GM10847 (cell line): Measurements from ENCODE around the gene MYO5B.

Experiments
- POLR2A ChIP-seq: IDR thresholded peaks from 2 replicates; pipeline ENCODE4 v1.6.1; 2011; ENCODE audit not compliant: insufficient read length; ENCODE audit errors: extremely low read depth

Gene MYO5B

DNA sequence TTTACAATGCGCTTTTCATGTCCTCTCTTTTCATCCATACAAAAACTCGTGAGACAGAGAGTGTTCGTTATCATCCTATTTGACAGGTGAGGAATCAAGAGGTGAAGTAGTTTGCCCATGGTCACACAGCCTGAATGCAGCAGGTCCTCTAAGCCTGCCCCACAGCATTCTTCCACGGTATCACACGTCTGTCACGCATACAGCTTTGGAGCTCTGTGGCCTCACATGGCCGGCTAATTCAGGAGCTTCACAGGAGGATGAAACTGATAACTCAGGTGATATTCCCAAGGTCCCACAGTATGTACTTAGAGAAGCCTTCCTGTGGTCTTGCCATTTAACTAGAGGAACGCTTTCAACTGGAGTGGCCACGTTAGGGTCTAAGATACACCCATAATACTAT lies 59.0 kb downstream of the MYO5B start:
- no peak for TF ChIP-seq POLR2A

DNA sequence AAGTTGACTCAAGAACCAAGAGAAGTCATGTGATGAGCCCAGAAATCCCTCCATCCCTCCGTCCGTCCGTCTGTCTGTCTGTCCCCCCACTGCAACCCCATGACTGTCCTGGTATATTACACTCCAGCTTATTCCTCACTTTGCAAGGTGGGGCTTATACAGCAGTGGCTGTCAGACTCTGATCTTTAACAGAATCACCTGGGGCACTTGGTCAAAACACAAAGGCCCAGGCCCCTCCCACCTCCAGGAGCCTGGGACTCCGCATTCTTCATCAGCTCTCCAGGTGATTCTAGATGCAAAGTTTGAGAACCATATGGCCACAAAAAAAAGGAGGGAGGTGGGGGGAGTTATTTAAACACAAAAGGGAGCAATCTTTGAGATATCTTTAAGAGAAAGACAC lies 61.4 kb downstream of the MYO5B start:
- TF ChIP-seq POLR2A, result no peak

DNA sequence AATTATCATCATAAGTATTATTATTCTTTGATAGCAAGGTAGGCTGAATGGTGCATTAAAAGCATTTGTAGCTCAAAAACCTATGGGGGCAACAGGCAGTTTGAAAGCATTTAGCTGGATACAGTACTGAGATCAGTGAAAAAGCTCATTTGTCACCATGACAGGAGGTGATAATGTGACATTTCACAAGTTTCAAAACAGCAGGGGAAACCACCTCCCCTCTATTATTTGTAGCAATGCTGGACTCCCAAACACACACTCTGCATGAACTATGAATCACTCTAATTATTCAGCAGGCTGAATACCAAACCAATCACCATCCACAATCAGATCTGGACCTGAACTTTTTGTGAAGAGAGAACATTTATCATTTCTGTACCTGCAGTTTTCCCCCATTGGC lies 63.4 kb downstream of the MYO5B start:
- no peak for TF ChIP-seq POLR2A

DNA sequence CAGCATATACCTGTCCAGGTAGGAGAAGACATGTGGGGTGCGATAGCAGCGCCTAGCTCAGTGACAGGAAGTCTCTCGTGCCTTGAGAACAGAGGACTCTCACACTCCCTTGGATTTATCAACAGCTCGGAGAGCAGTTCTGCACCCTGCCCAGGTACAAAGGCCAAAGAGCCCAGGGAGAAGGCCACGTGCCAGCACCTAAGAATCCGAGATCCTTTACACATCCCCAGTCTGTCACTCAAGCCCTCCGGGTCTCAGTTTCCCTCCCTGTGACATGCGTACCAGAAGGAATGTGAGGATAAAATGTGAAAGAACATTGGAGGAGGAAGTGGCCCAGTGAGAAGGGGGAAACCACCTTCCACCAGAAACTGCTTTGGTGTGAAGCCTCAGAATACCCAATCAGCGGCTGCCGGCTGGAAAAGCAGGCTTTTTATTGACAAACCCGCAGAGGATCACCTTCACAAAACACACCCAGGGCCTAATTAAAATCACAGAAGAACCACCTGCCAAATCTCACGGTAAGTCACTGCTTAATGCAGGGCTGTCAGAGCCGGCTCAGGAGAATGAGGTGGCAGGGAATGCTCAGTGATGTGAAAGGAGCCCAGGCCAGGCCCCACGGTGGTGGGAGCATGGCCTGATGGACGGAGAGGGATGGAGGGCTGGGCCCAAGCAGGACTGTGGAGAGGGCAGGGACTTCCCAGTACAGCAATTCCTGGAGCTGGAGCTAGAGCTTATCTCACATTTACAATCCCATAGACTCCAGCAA lies 66.3 kb downstream of the MYO5B start:
- no peak for TF ChIP-seq POLR2A

DNA sequence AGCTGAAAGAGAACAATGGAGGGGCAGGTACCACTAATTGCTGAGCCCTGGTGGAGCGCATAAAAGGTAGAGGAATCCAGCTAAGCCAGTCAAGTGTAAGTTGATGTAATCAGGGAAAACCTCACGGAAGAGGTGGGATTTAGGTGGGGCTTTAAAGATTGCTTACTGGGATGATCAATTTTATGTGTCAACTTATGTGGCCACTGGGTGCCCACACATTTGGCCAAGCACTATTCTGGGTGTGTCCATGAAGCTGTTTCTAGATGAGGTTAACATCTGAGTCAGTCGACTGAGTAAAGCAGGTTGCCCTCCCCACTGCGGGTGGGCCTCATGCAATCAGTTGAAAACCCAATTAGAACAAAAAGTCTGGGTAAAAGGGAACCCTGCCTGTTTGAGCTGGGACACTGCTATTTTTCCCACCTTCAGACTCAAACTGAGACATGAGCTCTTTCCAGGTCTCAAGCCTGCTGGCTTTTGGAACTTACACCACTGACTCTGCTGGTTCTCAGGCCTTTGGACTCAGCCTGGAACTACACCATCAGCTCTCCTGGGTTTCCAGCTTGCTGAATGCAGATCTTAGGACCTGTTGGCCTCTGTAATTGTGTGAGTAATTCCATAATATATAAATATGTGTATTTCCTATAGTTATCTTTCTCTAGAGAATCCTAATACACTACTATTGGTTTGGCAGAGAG lies 67.3 kb downstream of the MYO5B start:
- TF ChIP-seq POLR2A, result no peak

DNA sequence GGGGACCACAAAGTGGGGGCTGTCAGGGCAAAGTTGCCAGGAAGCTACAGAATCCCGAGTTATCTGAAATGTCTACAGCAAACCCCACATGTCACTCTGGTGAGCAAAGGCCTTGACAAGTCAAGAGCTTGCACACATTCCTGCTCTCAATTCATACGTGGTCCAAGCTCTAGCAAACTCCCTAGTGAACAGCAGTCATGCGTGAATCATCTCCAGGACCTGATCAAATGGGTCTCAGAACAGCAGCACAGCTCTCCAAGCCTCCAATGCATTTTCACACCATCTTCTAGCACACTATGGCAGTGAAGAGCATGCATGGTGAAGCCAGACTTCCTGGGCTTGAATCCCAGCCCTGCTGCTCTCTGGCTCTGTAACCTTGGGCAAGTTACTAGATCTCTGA lies 68.5 kb downstream of the MYO5B start:
- no peak for TF ChIP-seq POLR2A

DNA sequence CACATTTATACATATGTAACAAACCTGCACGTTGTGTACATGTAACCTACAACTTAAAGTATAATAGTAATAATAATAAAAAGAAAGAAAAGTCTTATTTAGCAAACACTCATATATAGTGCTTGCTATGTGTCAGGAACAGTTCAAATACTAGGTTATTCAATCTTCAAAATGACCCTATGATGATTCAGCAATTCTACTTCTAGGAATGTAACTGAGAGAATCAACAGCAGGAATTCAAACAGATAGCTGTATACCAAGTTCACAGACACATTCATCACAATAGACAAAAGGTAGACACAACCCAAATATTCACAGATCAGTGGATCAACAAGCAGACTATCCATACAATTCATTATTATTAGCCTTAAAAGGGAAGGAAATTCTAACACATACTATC lies 69.5 kb downstream of the MYO5B start:
- TF ChIP-seq POLR2A, result no peak

DNA sequence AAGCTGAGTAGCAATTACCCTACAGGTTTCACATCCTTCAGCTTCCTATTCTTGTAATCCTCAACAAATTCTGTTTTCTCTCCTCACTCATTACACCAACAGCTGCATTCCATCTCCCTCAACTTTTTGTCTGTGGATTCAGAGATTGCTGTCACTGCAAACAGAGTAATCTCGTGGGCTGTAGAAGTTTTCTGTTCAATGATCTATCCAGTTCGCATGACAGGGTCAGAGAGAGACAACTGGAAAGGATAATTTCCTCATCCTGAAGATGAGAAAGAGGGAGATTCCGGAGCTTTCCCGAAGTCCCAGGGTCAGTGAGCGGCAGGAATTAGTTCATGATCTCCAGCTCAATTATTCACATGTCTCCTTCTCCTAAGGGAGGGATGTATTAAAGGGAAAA lies 75.7 kb downstream of the MYO5B start:
- TF ChIP-seq POLR2A, result no peak

DNA sequence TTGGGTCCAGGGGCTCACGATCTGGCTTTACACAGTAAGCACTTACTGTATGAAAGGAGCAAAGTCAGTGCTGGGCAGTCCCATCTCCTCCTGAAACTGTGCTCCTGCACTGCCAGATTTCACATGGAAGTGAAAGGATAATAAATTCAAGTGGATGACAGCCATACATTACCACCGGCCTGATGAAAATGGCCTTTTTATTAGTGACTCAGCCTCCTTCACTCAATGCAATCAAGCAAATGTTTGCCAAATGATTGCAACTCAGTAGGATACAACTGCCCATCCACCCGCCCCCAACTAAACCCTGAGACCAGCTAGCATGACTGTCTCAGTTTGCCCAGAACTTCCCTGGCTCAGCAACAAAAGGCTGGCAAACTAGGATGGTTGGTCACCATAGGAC lies 77.1 kb downstream of the MYO5B start:
- no peak for TF ChIP-seq POLR2A

DNA sequence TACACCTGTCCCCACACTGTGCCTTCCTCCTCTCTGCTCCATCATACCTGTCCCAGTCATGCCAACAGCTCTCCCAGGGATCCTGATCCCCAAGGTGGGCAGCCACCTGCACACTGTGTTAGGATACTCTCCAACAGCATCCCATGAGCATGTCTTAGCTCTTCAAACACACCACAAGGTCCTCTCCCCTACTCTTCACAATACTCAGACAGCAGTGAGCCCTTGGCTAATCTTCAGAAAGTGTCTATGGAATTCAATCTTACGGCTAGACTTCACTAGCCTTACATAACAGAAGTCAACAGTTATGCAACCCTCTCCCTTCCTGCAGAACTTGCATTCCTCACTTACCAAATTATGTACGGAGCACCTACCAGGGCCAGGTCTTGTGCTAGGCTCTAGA lies 79.9 kb downstream of the MYO5B start:
- no peak for TF ChIP-seq POLR2A

DNA sequence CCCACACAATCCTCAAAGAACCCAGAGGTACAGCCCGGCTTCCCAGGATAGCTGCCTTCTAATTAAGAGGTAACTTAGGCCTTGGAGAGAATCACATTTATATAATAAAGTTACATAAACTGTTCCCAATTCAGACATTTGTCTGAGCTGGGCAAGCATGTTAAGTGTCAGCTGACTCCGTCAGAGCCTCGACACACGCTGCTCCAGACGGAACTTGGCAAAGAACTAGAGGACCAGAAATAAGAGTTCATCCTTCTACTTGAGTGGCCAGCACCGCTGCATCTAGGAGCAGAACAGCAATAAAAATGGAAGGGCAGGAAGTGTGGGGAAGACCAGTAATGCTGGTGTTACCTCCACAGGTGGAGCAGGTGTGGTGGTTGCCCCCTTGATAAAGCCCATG lies 80.5 kb downstream of the MYO5B start:
- TF ChIP-seq POLR2A, result no peak

DNA sequence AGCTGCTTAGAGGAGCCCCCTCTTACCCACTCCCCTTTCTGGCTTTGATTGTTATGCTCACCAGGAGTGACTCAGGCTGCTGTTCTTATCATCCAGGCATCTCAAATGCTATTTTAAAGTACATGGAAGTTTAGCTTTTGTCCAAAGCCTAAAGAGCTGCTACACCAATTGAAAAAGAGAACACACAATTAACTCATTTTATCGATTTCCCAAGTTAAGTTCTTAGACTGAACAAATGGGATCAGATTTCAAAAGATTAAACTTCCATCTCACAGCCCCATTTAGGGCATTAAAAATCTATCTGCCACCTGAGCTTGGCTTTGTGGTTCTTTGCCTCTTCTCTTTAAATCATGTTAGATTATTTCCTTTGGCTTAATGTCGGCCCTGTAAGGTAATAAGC lies 81.2 kb downstream of the MYO5B start:
- no peak for TF ChIP-seq POLR2A

DNA sequence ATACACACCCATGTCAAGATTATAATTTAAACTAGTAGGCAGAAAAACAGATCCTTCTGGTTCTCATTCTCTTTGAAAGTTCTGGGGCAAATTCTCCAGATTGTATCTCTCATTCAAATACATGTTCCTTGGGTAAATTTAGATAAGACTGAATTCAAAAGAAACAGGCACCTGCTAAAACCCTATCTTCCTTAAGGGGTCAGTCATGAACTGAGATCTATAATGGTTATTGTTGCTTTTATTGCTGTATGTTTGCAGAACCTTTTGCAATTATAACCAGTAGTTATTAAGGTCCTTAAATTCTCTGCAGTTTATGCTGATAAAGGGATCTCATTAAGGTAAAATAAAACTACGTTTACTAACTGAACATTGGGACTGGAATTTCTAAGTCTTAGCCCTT lies 83.5 kb downstream of the MYO5B start:
- TF ChIP-seq POLR2A, result no peak

DNA sequence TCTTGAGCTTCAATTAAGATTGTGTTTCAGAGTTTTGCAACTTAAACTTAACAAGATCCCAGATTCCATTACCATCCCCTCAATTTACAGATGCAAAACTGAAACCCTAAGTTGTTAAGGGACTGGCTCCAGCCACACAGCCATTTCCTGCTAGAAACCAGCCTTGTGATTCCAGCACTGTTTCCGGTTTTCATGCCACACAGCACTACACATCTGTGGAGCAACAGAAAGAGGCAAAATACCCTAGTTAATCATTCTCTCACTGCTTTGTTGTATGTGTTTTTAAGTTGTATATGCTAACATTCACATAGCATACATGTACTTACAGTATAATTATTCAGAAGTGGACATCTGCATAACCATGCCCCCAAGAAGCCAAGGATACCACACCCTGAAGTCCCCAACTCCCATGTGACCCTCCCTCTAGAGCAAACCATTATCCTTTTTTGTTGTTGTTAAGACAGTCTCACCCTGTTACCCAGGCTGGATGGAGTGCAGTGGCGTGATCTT lies 87.4 kb downstream of the MYO5B start:
- TF ChIP-seq POLR2A, result no peak

DNA sequence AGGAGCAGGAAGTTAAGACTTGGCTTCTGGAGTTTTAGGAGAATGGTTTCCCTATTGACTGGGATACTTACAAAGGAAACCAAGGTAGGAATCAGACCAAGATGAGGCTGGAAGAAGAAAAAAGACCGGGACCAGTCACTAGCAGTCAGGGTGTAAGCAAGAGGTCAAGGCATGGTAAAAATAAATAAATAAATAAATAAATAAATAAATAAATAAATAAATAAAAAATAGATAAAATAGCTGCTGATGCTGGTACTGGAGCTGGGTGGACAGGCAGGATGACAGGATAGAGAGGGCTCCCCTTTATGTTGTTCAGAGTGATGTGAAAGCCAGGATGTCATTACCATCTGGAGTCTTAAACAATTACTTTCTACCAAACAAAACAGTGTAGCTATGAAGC lies 89.9 kb downstream of the MYO5B start:
- TF ChIP-seq POLR2A, result no peak

DNA sequence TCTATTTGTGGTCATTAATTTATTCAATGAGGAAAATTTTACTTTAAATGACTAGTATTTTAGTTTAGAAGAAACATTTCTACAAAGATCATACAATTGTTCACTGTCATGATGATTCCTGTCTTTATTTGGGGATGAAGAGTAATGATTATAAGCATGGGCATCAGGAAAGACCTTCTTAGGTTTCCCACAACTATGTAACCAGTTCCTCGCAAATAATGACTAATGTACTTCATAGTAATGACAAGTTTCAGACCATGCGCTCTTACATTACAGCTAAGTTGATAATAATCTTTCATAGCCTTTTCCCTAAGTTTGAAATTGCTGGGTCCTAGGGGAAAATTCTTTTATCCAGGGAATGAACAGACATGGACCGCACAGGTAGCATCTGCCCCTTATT lies 90.5 kb downstream of the MYO5B start:
- TF ChIP-seq POLR2A, result no peak
